SJCRH30 (cell line): ENCODE results near the gene MINK1. TPM values are rescaled to one million over a fixed set of nuclear protein-coding genes. Genes with fewer than 3 reads are reported as not detected.

ENCODE experiments used
- DNase-seq, 2 experiments: peaks; one replicate each; pipeline ENCODE4 v3.0.0-alpha.2; 2015 to 2020
- H3K27ac ChIP-seq: fragments of 250-450 bp; sonication (Bioruptor Pico); 2 replicates; pipeline ENCODE4 v1.5.1; 2020; ENCODE audit warnings: mild to moderate bottlenecking, moderate library complexity
- H3K27me3 ChIP-seq: fragments of 250-450 bp; sonication (Bioruptor Pico); 2 replicates; pipeline ENCODE4 v1.5.1; 2020; ENCODE audit warnings: mild to moderate bottlenecking, moderate library complexity
- H3K36me3 ChIP-seq: fragments of 250-450 bp; sonication (Bioruptor Pico); 2 replicates; pipeline ENCODE4 v1.5.1; 2020; ENCODE audit warnings: mild to moderate bottlenecking, moderate library complexity
- H3K4me1 ChIP-seq: fragments of 250-450 bp; sonication (Bioruptor Pico); 2 replicates; pipeline ENCODE4 v1.5.1; 2020; ENCODE audit warnings: mild to moderate bottlenecking, moderate library complexity
- H3K4me3 ChIP-seq: fragments of 250-450 bp; sonication (Bioruptor Pico); 2 replicates; pipeline ENCODE4 v1.5.1; 2020; ENCODE audit warnings: mild to moderate bottlenecking, moderate library complexity
- H3K9me3 ChIP-seq: fragments of 250-450 bp; sonication (Bioruptor Pico); replicated peaks from 2 replicates; pipeline ENCODE4 v1.5.1; 2020; ENCODE audit warnings: mild to moderate bottlenecking, moderate library complexity
- total RNA-seq: library from RNA; depleted of rRNA; stranded (reverse); fragments of >200 nt; shearing (Covaris generic); gene quantifications from 2 replicates; pipeline ENCODE4 v1.2.3, GENCODE V29; 2014

Gene MINK1
- total RNA-seq, 1 experiment from 2014 or later: 12.4 TPM

DNA sequence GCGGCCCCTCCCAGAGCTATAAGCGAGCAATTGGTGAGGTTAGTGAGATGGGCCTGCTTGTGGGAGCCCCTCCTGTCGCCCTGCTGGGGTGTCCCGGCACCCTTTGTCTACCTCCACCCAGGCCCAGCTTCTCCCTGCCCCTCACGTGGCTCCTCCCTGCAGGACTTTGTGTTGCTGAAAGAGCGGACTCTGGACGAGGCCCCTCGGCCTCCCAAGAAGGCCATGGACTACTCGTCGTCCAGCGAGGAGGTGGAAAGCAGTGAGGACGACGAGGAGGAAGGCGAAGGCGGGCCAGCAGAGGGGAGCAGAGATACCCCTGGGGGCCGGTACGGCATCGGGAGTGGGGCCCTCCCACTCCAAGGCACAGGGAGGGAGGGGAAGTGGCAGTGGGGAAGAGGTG lies 60.1 kb downstream of the MINK1 start:
- DNase-seq: no peak
- Histone ChIP-seq H3K9me3 (no peaks in the 10 kb centered on the region), H3K4me1 (no peaks in the 10 kb centered on the region), H3K4me3 (no peak overlapping the region), H3K27ac (no peak overlapping the region), H3K36me3 (no peaks in the 10 kb centered on the region), H3K27me3 (no peaks in the 10 kb centered on the region)

DNA sequence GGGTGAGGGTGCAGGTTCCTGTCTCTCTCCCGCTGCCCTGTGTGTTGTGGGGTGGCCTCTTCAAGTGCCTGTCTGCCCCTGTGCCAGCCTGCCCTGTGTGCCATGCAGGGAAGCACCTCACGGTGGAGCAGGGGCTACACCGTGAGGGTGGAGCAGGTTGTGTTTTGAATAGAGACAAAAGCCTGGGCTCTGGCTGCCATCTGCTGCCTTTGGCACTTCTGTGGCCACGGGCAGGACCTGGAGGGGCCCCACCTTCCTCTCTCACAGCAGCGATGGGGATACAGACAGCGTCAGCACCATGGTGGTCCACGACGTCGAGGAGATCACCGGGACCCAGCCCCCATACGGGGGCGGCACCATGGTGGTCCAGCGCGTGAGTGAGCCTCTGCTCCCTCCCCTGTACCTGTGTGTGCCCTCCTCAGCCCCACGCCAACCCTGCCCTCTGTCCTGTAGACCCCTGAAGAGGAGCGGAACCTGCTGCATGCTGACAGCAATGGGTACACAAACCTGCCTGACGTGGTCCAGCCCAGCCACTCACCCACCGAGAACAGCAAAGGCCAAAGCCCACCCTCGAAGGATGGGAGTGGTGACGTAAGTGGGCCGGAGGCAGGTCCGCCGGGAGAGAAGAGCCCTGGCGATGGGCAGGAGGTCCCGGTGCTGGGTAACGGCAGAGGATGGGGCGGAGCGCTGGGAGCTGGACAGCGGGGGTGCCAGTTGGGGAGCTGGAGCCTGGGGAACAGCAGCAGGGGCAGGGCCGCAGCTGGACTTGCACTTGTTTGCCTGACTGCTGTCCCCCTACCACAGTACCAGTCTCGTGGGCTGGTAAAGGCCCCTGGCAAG lies 60.8 kb downstream of the MINK1 start:
- Histone ChIP-seq H3K36me3 (no peaks in the 10 kb centered on the region), H3K27me3 (no peaks in the 10 kb centered on the region), H3K9me3 (no peaks in the 10 kb centered on the region), H3K27ac (no peak overlapping the region), H3K4me1 (no peaks in the 10 kb centered on the region), H3K4me3 (no peak overlapping the region)
- DNase-seq: no peak

DNA sequence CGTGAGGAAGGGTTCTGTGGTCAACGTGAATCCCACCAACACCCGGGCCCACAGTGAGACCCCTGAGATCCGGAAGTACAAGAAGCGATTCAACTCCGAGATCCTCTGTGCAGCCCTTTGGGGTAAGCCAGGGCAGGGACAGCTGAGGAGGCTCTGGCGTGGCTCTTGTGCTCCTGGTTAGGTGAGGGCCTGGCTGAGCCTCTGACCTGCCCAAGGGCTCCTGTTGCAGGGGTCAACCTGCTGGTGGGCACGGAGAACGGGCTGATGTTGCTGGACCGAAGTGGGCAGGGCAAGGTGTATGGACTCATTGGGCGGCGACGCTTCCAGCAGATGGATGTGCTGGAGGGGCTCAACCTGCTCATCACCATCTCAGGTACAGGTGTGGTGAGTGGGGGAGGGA lies 62.0 kb downstream of the MINK1 start:
- no peak for DNase-seq

DNA sequence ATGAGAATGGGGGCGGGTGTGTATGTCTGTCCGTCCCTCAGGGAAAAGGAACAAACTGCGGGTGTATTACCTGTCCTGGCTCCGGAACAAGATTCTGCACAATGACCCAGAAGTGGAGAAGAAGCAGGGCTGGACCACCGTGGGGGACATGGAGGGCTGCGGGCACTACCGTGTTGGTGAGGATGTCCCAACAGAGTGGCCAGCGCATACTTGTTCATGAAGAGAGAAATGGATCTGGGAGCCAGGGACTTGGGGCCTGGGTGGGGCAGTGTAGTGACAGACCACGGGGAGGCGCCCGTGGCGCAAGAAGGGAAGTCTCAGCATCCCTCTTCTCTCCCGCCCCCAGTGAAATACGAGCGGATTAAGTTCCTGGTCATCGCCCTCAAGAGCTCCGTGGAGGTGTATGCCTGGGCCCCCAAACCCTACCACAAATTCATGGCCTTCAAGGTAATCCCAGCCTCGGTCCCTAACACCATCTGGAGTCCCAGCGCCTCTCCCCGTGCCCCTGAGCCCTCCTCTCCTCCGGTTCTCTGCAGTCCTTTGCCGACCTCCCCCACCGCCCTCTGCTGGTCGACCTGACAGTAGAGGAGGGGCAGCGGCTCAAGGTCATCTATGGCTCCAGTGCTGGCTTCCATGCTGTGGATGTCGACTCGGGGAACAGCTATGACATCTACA lies 62.7 kb downstream of the MINK1 start:
- no peaks in the 10 kb centered on the region for H3K9me3 ChIP-seq
- H3K36me3 ChIP-seq: no peaks in the 10 kb centered on the region
- no peak overlapping the region for H3K27ac ChIP-seq
- no peaks in the 10 kb centered on the region for H3K4me1 ChIP-seq
- no peak for DNase-seq
- H3K27me3 ChIP-seq: no peaks in the 10 kb centered on the region
- no peak overlapping the region for H3K4me3 ChIP-seq

More for the DNA sequence above, 62.0 kb downstream of the MINK1 start:
- no peaks in the 10 kb centered on the region for H3K27me3 ChIP-seq
- H3K4me3 ChIP-seq: no peak overlapping the region
- no peaks in the 10 kb centered on the region for H3K36me3 ChIP-seq
- no peaks in the 10 kb centered on the region for H3K4me1 ChIP-seq
- no peak overlapping the region for H3K27ac ChIP-seq
- no peaks in the 10 kb centered on the region for H3K9me3 ChIP-seq

DNA sequence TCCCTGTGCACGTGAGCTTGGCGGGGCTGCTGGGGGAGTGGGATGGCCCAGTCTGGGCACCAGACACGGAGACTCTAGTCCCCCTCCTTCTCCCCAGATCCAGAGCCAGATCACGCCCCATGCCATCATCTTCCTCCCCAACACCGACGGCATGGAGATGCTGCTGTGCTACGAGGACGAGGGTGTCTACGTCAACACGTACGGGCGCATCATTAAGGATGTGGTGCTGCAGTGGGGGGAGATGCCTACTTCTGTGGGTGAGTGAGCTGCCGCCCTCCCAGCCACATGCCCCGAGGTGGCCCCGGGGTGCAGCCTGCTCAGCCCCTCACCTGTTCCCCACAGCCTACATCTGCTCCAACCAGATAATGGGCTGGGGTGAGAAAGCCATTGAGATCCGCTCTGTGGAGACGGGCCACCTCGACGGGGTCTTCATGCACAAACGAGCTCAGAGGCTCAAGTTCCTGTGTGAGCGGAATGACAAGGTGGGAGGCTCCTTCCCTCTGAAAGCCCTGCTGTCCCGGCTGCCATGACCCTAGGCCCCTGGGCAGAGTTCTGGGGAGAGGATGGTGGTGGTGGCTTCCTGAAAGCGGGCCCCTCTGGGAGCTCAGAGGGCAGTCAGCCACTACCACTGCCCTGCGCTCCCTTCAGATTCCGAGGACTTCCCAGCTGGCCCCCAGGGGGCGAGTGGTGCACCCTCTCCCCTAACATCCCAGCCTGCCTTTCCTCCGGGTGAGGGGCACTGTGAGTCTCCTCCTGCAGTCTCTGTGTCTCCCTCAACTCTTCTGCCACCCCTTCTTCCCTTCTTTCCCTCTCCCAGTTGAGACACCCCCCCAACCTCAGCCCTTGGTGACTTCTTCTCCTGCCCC lies 63.4 kb downstream of the MINK1 start:
- H3K36me3 ChIP-seq: no peaks in the 10 kb centered on the region
- no peak for DNase-seq

DNA sequence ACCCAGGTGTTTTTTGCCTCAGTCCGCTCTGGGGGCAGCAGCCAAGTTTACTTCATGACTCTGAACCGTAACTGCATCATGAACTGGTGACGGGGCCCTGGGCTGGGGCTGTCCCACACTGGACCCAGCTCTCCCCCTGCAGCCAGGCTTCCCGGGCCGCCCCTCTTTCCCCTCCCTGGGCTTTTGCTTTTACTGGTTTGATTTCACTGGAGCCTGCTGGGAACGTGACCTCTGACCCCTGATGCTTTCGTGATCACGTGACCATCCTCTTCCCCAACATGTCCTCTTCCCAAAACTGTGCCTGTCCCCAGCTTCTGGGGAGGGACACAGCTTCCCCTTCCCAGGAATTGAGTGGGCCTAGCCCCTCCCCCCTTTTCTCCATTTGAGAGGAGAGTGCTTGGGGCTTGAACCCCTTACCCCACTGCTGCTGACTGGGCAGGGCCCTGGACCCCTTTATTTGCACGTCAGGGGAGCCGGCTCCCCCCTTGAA lies 64.1 kb downstream of the MINK1 start:
- Histone ChIP-seq H3K27ac (no peak overlapping the region), H3K27me3 (no peaks in the 10 kb centered on the region), H3K36me3 (no peaks in the 10 kb centered on the region), H3K4me3 (no peak overlapping the region), H3K9me3 (no peaks in the 10 kb centered on the region), H3K4me1 (no peaks in the 10 kb centered on the region)
- no peak for DNase-seq

More for the DNA sequence above, 63.4 kb downstream of the MINK1 start:
- H3K4me1 ChIP-seq: no peaks in the 10 kb centered on the region
- no peaks in the 10 kb centered on the region for H3K9me3 ChIP-seq
- H3K27me3 ChIP-seq: no peaks in the 10 kb centered on the region
- no peak overlapping the region for H3K27ac ChIP-seq
- no peak overlapping the region for H3K4me3 ChIP-seq

DNA sequence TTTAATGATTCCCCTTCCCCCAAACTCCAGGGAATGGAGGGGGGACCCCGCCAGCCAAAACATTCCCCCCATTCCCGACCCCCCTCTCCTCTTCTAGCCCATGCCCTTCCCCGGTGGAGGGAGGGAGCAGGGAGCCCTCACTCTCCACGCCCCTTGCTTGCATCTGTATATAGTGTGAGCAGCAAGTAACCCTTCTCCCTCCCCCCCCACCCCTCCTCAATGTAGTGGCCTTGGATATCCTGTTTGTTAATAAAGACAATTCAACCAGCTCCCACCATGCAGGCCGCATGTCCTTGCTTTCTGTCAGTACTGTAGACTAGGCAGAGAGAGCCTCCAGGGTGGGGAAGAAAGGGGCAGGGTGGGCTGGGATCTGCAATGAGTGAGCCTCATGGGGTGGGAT lies 64.6 kb downstream of the MINK1 start:
- DNase-seq: no peak
- Histone ChIP-seq H3K27ac (no peak overlapping the region), H3K9me3 (no peaks in the 10 kb centered on the region), H3K4me1 (peaks cover under 1% of the 10 kb centered on the region; the same call in 1 of the 2 replicates), H3K4me3 (no peak overlapping the region), H3K27me3 (no peaks in the 10 kb centered on the region), H3K36me3 (no peaks in the 10 kb centered on the region)

DNA sequence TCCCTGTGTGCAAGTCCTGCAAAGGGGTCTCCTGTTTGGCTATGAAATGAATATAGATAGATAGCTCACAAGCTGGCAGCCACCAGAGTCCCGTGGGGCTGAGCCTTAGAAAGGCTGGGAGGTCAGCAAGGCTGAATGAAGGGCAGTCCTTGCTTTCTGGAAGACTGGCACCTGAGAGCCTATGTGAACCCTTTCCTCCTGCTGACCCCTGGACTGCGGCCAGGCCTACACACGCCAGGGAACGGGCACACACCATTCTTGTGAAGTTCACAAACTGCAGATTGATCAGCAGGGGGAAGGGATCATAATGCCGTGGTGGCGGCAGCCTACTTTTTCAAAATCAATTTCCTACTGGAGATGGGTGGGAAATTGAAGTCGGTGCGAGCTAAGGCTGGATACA lies 65.2 kb downstream of the MINK1 start:
- H3K4me1 ChIP-seq: peaks cover 6% of the 10 kb centered on the region
- H3K27ac ChIP-seq: no peak overlapping the region
- H3K9me3 ChIP-seq: no peaks in the 10 kb centered on the region
- no peak for DNase-seq
- H3K4me3 ChIP-seq: no peak overlapping the region
- no peaks in the 10 kb centered on the region for H3K27me3 ChIP-seq
- no peaks in the 10 kb centered on the region for H3K36me3 ChIP-seq

DNA sequence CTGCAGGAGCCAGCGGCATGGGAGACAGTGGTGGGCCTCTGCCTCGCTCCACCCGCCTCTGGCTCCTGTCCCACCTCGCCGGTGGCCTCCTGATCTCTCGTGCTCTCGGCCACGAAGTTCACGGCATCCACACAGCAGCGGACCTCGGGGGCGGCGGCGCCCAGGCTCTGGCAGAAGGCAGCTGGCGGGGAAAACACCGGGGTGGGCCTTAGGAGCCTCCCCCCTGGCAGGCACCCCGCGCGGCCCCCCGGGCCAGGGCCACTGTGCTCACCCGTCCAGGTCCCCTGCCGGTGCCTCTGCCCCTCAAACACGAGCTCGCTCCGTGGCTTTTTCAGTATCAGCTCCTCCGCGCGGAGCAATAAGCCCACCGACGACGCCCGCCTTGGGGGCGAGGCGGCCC lies 65.8 kb downstream of the MINK1 start:
- Histone ChIP-seq H3K36me3 (no peaks in the 10 kb centered on the region), H3K27me3 (no peaks in the 10 kb centered on the region), H3K4me1 (peaks cover 6% of the 10 kb centered on the region), H3K4me3 (no peak overlapping the region), H3K9me3 (no peaks in the 10 kb centered on the region), H3K27ac (no peak overlapping the region)
- no peak for DNase-seq

DNA sequence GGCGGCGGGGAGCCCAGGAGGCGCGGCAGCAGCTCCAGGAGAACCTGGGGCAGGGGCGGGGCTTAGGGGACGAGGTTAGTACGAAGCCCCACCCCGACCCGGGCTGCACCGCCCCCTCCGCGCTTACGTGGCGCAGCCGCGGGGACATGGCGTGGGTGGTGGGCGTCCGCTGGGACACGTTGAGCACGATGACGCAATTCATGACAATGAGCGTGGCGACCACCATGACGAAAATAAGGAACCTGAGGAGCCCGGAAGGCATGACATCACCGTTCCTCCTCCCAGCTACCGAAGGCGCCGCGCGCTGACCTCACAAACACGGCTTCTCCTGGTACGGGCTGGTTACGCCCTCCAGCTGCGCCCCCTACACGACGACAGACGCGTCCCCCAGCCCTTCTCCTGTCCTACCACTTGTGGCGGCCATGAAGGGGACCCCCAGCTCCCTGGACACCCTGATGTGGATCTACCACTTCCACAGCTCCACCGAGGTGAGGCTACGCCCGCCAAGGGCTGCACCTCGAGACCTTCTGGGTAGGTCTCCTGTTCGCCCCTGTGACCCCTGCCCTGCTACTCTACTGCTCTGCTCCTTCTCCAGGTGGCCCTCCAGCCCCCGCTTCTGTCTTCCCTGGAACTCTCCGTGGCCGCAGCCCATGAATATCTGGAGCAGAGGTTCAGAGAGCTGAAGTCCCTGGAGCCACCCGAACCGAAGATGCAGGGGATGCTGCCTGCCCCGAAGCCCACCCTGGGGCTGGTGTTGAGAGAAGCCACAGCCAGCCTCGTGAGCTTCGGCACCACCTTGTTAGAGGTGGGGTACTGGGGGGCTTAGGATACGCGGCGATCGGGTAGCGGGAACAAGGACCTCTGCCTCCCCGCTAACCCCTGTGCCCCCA lies 66.4 kb downstream of the MINK1 start, which contains the start of gene C17orf107:
Gene C17orf107 (plus strand): TSS at position 196 of the 890 bp plus-strand sequence. CDS start 227 bp downstream, at position 423.
- no peak for DNase-seq
- H3K27ac ChIP-seq: no peak within 1 kb of the TSS

DNA sequence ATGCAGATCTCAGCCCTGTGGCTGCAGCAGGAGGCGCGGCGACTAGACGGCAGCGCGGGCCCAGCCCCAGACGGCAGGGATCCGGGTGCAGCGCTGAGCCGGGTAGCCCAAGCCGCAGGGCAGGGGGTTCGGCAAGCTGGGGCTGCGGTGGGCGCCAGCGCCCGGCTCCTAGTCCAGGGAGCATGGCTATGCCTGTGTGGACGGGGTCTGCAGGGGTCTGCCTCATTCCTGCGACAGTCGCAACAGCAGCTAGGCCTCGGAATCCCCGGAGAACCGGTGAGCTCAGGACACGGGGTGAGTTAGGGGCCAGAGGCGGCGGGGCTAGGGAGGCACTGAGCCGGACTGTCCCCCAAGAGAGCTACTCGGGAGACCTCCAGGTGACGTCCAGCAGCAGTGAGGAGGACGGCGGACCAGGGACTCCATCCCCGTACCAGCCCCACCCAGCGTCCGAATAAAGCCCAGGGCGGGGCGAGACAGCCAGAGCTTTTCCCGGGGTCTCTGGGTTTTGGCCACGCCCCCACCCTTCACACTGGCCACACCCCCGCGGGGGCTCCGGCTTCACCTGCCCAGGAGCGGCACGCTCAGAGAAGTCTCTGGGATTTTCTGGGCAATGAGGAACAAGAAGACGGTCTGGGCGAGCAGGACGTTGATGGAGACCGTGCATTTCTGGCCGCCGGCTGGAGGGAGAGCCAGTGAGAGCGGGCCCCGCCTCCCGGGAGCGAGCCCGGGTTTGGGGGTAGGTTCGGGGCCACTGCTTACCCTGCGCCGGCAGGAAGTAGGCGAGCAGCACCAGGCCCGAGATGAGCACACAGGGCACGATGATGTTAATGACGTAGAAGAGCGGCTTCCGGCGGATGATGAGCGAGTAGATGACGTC lies 67.3 kb downstream of the MINK1 start:
- no peaks in the 10 kb centered on the region for H3K27me3 ChIP-seq
- H3K27ac ChIP-seq: no peak overlapping the region
- peaks cover 6% of the 10 kb centered on the region for H3K4me1 ChIP-seq
- H3K9me3 ChIP-seq: no peaks in the 10 kb centered on the region
- H3K4me3 ChIP-seq: no peak overlapping the region
- H3K36me3 ChIP-seq: no peaks in the 10 kb centered on the region
- no peak for DNase-seq

More for the DNA sequence above, 66.4 kb downstream of the MINK1 start, which contains the start of gene C17orf107:
- no peaks in the 10 kb centered on the region for H3K9me3 ChIP-seq
- H3K27me3 ChIP-seq: no peaks in the 10 kb centered on the region
- H3K4me3 ChIP-seq: no peak within 1 kb of the TSS
- H3K4me1 ChIP-seq: peaks cover 6% of the 10 kb centered on the region
- H3K36me3 ChIP-seq: no peaks in the 10 kb centered on the region

DNA sequence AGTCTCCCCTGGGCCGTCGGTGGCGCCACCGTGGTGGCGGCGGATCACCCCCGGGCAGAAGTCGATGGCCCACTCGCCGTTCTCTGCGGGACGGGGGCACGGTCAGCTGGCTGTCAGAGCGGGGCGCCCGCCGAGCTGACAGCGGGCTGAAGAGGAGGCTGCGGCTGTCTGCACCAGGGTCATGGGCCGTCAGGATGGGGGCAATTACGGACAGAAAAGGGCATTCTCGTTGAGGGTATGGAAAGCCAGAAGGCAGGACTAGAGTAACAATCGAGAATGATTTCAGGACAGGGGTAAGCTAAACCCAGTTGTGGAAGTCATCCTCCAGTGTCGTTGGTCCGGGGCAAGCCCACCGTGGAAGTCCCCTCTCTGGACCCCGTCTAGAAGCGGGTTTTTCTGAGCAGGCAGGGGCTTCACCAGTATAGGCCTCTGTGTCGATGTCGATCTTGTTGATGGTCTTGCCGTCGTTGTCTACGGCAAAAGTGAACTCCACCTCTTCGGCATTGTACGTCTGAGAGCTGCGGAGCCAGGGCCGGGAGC lies 68.0 kb downstream of the MINK1 start:
- no peak for DNase-seq
- Histone ChIP-seq H3K4me3 (no peak overlapping the region), H3K27me3 (no peaks in the 10 kb centered on the region), H3K36me3 (no peaks in the 10 kb centered on the region), H3K27ac (no peak overlapping the region), H3K4me1 (peaks cover 6% of the 10 kb centered on the region), H3K9me3 (no peaks in the 10 kb centered on the region)
